Esophagus muscularis mucosa (tissue), 3 donors: Measurements from ENCODE around the gene ST6GAL2.
A peak's percentile ranks its signal among the peaks of the same experiment; 100 is the strongest.

Experiments used
- CTCF ChIP-seq, 3 experiments: fragments of 200-600 bp in 2 of 3; fragments of 450-650 bp in 1 of 3; sonication (generic) in 2 of 3; IDR thresholded peaks; one replicate each; pipeline ENCODE4 v1.5.1; 2017 to 2019; ENCODE audit warnings: antibody characterized with exemption in 3 of 3, mild to moderate bottlenecking in 2 of 3, moderate library complexity in 1 of 3
- POLR2A ChIP-seq: fragments of 450-650 bp; IDR thresholded peaks from one replicate; pipeline ENCODE4 v1.6.1; 2017; ENCODE audit warnings: antibody characterized with exemption, moderate library complexity, mild to moderate bottlenecking, low read depth
- POLR2AphosphoS5 ChIP-seq, 2 donors: sonication (generic); formaldehyde crosslinking; IDR thresholded peaks; one replicate each; pipeline ENCODE4 v1.6.1; 2017; ENCODE audit warnings: antibody characterized with exemption in 2 of 2

- TF ChIP-seq POLR2AphosphoS5 (IDR thresholded peaks at IDR 0.05): no peak
- TF ChIP-seq CTCF (IDR thresholded peaks at IDR 0.05): peak in 1 of 3 experiments; percentile 50
- no peak for TF ChIP-seq POLR2A
Measured at GRCh38 chr2:106868275-106868674, 17.7 kb downstream of the ST6GAL2 start.
